Caki2 (cell line): ENCODE measurements around the gene BEND5. TPM values are rescaled to one million over a fixed set of nuclear protein-coding genes. Genes with fewer than 3 reads are reported as not detected.

ENCODE experiments used
- DNase-seq: peaks from one replicate; pipeline ENCODE4 v3.0.0-alpha.2; 2015; ENCODE audit warnings: low read depth
- in situ Hi-C: cut with HindIII; loops from 2 replicates; pipeline ENCODE4 v1.10.0; 2016; ENCODE audit warnings: low sequenced_read_pairs, low pct_unique_long_range_greater_than_20kb, mixed read lengths
- total RNA-seq: library from RNA; depleted of rRNA; stranded (reverse); fragments of >200 nt; shearing (Covaris generic); gene quantifications from 2 replicates; pipeline ENCODE4 v1.2.3, GENCODE V29; 2014; ENCODE audit warnings: low replicate concordance

Gene BEND5
- total RNA-seq, 1 experiment from 2014 or later = 0.07 TPM

DNA sequence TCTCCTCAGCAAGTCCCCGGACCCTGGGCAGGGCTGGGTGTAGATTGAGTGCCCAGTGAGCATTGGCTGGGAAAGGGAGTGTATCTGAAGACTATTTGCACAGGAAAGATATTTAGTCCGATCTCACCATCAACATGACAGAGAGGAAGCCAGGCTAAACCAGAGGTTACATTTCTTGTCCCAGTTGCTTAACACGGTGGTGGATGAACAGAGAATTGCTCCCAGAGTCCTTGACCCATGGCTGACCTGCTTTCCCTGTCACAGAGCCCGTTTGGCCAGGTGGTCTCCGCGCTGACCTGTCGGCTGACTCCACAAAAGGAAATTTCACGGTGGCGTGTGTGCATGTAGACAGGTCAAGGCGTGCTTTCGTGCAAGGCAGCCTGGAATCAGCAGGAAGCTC lies 83.5 kb downstream of the BEND5 start:
- no peak for DNase-seq
- in situ Hi-C loops = no loop called here

DNA sequence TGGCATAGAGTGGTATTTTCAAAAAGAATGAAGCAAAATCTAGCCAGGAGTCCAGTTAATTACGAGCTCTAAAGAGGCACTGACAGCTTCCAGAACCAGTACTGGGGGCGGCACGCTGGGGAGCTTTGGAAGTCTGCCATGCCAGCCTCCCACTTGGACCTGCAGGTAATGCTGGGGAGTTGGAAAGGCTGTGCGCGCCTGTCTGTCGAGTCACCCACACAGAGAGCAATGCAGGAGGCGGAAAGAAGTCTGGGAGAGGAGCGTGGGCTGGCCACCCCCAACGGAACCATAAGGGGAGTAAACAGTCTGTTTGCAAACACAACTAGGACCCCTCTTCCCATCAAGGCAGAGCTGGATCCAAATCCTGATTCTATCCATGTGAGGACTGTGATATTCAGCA lies 84.5 kb downstream of the BEND5 start:
- in situ Hi-C loops = no loop called here
- no peak for DNase-seq

DNA sequence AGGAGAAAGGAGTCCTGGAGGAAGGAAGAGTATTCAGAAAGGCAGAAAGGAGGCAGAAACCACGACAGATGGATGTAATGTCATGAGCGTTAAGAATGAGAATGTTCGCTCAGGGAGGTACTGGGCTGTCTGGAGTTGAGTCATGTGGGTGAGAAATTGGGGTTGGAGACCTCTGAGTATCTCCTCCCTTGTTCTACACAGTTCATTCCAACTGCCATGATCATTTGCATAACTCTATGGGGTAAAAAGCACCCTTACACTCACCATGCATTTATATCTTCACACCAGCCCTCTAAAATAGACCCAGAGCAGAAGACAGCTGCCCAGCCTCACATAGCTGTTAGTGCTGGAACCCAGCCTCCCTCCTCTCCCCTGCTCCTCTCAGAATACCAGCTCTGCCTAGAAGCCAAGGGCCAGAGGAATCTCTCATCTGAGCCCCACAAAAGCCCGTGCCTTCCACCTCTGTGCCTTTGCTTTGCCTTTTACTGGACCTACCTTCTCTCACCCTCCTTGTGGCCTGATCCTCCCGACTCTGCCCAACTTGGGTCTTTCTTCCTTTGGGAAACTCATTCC lies 85.2 kb downstream of the BEND5 start:
- DNase-seq = no peak
- in situ Hi-C loops = no loop called here

DNA sequence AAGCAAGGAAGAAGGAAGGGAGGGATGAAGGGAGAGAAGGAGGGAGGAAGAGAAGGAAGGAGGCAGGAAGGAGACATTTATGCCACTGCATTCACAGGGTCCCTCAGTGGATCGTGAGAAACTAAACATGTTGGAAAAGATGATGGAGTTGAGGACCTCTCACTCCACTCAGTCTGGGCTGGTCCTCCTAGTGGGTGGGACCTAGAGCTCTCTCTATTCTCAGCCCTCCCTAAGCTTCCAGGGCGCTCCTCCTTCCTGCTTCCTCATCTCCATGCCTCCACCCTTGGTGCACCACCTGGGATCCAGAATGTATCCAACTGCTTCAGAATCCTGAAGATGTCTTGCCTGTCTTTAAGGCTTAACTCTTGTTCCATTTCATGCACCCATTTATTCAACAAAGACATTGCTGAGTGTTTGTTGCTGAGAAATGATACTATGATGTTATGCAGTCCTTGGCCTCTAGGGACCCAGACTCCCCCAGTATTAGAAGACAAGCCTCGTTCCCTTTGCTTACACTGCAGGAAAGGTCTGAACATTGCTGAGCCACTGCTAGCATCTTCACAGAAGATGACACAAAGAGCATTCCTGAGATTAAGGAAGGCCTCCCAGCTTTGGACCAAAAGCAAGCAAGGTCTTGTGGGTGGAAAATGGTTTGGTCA lies 88.5 kb downstream of the BEND5 start:
- no peak for DNase-seq
- in situ Hi-C loops = no loop called here

DNA sequence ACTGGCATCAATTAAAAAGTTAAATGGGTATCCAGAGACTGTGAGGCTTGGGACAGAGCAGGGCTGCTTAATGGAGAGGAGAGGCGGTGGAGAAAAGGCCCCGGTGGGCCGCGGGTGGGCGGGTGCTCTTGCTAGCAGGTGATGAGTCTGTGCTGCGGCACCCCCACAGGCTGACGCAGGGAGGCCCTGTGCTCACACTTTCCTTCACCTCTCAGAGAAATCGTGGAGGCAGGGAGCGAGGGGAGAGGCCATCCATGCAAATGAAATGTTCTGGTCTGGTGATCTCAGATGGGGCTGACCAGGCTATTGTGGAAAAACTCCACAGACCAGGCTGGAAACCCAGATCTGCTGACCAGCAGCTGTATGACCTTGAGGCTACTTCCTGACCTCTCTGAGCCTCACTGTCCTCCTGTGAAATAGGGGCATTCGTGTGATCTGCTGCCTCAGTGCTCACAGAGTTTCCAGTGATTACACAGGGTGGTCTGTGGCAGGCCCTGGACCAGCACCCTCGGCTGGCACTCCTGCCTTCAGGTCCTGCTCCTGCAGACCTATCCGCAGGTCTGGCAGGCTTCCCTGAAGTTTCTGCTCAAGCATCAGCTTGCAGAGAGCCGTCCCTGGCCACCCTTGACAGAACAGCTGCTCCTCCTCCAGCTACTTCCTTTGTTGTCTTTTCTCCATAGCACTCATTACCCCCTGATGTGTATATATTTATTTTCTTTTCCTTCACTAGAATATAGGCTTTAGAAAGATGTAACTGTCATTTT lies 89.2 kb downstream of the BEND5 start:
- in situ Hi-C loops = no loop called here
- peak; percentile 12 for DNase-seq

DNA sequence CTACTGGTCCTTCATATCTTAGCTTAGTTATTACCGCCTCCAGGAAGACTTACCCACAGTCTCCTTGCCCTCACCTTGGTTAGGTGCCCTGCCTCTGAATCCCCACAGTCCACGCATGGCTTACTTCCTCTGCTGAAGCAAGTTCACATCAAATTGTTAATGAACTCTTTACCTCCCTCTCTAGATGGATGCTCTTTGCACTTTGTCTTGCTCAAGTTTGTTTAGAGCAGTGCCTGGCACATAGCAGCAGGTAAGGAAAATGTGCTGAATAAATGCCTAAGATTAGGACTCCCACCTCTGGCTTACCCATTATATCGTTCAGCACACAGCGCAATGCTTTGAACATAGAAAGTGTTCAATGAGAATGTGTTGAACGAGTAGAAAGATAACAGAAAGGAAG lies 90.5 kb downstream of the BEND5 start:
- in situ Hi-C loops = no loop called here
- DNase-seq = no peak

DNA sequence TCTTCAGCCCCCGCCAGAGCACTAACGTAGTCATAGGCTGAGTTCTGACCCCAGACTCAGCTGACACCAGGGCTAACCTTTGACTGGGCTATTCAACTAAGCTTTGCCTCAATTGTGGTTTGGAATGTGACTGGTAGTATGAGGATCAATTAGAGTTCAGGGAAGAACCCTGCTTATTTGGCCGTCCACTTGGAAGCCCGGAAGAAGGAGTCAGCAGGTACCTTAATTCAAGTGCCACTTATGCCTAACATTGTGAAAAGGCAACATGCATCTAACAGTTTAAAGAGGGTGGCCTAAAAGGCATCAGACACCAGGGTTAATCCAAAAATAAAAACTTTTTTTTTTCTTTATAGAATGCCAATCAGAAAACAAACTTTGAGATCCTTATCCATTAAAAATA lies 92.3 kb downstream of the BEND5 start:
- DNase-seq = no peak
- in situ Hi-C loops = no loop called here

DNA sequence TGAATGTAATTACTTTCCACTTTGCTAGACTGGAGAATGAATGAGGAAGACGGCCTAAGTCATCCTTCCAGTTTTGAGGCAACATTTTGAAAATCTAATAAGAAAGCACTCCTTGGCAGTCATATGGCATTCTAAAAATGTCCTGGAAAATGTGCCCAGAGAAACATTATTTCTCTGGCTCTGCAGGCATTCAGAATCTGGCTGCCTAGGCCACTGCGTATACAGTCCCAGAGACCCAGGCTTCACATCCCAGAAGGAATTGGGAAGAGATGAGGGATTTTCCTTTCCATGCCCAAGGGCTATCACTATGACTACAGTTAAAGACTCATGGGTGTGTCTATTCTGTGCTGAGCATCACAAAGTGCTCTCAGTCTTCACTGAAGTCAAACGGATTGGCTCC lies 92.9 kb downstream of the BEND5 start:
- in situ Hi-C loops = no loop called here

DNA sequence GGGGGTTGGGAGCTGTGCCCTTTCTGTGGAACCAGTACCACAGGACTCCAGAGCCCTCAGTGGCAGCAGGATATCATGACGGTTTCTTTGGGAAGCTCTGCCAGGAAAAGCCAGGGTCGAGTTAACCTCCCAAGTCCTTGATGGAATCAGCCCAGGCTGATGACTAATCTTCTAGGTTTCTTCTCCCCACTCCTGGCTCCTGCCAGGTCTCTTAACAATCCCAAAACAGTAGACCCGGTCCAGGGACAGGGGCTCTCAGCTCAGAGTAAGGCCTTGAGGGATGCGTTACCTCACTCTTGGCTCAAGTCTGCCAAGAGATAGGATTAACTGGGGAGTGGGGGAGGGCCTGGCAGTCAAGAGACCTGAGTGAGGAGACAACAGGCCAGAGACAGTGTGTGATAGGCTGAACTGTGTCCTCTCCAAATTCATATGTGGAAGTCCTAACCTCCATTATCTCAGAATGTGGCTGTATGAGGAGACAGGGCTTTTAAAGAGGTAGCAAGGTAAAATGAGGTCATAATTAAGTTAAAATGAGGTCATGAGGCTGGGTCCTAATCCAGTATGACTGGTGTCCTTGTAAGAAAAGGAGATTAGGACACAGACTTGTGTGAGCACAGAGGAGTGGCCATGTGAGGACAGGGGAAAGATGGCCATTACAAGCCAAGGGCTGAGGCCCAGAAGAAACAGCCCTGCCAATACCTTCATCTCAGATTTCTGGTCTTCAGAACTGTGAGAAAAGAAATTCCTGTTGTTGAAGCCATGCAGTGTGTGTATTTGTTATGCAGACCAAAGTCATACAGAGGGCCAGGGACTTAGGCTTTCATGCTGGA lies 95.0 kb downstream of the BEND5 start:
- DNase-seq = no peak
- in situ Hi-C loops = no loop called here

More for the DNA sequence above, 92.9 kb downstream of the BEND5 start:
- DNase-seq = no peak

DNA sequence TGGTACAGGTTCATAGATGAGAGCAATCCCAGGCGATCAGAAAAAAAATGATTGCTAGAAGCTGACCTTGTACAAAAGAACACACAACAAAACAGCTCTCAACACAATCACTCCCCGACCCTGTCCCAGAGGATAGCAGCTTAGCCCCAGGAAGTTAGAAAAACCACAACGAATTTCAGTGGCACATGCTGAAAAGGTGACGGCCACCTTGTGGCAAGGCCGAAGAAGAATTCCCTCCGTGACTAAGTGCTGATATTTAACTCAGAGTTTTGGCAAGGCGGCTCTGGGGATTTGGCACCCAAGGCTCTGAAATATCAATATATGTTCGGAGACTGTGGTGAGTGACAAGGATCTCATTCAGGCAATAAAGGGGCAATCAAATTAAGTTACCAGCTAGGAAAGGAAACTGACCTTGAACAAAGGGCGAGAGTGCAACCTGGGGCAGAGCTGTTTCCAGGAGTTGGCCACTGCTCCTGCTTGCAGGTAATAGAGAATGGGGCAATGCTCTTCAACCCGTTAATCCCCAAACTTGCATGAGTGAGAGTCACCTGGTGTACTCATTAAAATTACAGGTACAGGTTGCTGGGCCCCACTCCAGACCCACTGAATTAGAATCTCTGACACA lies 96.2 kb downstream of the BEND5 start:
- DNase-seq = no peak
- in situ Hi-C loops = no loop called here

DNA sequence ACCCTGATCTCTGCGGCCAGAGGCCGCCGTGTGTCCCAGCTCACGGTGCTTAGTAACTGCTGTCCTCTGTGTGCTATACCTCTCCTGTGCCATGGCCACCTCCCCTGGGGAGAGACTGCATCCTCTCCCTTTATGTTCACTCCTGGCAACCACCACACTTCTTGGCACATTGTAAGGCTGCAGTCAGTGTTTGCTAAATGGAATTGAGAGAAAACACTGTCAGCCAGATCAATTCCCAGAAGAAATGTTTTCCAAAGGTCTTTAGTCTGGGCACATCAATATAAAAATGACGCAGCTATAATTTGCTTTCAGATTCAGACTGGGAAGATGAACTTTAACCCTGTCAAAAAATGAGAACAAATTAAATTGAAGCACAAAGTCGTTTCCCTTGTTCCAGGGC lies 96.8 kb downstream of the BEND5 start:
- DNase-seq = no peak
- in situ Hi-C loops = no loop called here

DNA sequence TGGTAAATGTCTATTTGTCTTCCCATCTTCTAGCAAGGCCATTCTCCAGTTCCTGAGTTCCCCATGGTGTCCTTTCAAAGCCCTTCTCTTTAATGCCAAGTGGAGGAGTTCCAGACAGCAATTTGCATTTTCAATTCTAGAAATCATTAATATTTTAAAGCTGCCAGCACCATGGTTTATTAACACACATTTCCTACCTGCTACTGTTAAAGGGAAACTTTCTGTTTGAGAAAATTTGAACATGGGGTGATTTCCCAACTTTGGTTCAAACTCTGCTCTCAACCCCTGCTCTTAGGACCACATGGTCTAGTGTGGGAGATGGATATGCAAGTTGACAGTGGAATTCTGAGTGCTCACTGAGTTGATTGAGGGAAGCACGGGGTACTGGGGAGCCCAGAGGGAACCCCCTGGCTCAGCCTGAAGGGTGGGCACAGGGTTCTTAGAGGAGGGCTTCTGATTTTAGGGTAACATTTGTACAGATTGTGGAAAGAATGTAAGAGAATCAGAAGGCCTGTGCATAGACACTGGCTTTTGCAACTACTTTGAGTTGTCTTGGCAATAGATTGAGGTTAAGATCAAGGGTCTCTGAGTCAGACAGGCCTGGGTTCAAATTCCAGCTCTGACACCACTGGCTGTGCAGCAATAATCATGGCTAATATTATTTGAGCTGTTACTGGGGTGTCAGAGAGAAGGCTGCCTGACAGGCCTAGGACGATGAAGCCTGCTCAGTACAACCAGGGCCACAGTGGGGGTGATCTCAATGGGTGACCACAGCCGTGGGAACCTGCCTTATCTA lies 97.8 kb downstream of the BEND5 start:
- DNase-seq = no peak
- in situ Hi-C loops = no loop called here
